Measurements from ENCODE around the gene MITF. TPM values are rescaled to one million over a fixed set of nuclear protein-coding genes. Genes with fewer than 3 reads are reported as not detected.
A peak's percentile ranks its signal among the peaks of the same experiment; 100 is the strongest.
"Not testable (repeated sequence)": the region's sequence is repeated elsewhere in the genome, so short reads cannot be mapped to it uniquely, and the experiment has no call there.

Gene MITF
- total and polyA plus RNA-seq, 3 donors from 2014 or later, result 5.5 to 9.0 (median 5.8) TPM

DNA sequence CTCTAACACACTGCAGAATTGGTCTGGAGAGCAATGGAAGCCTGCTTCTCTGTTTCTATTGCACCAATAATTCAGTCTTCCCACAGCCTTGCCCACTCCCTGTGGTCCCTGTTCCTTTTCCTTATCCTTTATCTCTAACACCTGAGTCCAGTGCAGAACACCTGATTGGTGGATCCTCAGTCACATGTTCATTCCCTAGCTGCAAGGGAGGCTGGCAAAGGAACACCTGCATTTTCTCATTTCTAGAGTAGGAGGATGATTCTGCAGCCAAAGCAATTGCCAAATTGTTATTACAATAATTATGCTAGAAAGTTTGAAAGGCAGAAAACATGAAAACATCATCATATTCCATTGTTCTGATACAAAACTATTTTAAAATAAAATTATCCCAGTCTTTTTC is 176.5 kb downstream of the MITF start:
- TF ChIP-seq, protein P1, sequence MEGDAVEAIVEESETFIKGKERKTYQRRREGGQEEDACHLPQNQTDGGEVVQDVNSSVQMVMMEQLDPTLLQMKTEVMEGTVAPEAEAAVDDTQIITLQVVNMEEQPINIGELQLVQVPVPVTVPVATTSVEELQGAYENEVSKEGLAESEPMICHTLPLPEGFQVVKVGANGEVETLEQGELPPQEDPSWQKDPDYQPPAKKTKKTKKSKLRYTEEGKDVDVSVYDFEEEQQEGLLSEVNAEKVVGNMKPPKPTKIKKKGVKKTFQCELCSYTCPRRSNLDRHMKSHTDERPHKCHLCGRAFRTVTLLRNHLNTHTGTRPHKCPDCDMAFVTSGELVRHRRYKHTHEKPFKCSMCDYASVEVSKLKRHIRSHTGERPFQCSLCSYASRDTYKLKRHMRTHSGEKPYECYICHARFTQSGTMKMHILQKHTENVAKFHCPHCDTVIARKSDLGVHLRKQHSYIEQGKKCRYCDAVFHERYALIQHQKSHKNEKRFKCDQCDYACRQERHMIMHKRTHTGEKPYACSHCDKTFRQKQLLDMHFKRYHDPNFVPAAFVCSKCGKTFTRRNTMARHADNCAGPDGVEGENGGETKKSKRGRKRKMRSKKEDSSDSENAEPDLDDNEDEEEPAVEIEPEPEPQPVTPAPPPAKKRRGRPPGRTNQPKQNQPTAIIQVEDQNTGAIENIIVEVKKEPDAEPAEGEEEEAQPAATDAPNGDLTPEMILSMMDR (IDR thresholded peaks at IDR 0.05), result no peak
- no peak for TF ChIP-seq POLR2A (IDR thresholded peaks at IDR 0.05)
- Histone ChIP-seq H3K9me3 (no peaks in the 10 kb centered on the region), H3K4me1 (no peaks in the 10 kb centered on the region), H3K4me3 (no peak overlapping the region), H3K27me3 (no peaks in the 10 kb centered on the region), H3K27ac (no peak overlapping the region), H3K36me3 (ENCODE audit: low read depth, missing control alignments) (no peaks in the 10 kb centered on the region)
- intact Hi-C loops (cut with DNase I; ENCODE audit: low total_unique reads), result no loop called here
- DNase-seq, result no peak

DNA sequence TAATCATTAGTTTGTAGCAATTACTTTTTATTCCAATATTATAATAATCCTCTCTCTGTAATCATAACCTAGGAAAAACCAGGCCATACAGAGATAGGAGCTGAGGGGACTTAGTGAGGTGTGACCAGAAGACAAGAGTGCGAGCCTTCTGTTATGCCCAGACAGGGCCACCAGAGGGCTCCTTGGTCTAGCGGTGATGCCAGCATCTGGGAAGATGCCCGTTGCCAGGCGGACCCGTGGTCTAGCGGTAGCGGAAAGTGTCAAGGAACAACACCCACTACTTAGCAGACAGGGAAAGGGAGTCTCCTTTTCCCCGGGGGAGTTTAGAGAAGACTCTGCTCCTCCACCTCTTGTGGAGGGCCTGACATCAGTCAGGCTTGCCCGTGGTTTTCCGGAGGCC is 180.7 kb downstream of the MITF start:
- DNase-seq; H3K36me3 ChIP-seq (ENCODE audit: low read depth, missing control alignments); H3K27ac ChIP-seq; H3K4me1 ChIP-seq; H3K27me3 ChIP-seq; intact Hi-C loops (cut with DNase I; ENCODE audit: low total_unique reads); H3K4me3 ChIP-seq; H3K9me3 ChIP-seq: not testable (repeated sequence)
- 86% methylated on average over 10 of the region's 10 CpGs for WGBS, 2 donors

DNA sequence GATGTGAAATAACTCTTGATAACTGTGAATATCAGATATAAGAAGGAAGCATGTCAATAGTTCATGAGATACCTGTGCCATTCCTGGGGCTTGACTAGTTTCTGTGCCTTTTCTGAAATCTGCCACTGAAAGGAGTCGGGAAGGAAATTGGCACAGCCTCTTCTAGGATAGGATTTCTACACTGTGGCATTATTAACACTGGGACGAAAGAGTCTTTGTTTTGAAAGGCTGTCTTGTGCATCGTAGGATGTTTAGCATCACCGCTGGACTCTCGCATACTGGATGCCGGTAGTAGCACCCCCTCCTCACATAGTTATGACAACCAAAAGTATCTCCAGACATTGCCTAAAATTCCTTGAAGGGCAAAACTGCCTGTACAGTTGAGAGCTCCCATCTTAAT is 182.4 kb downstream of the MITF start:
- Histone ChIP-seq H3K9me3 (no peaks in the 10 kb centered on the region), H3K27ac (no peak overlapping the region), H3K27me3 (no peaks in the 10 kb centered on the region), H3K36me3 (ENCODE audit: low read depth, missing control alignments) (no peaks in the 10 kb centered on the region), H3K4me1 (no peaks in the 10 kb centered on the region), H3K4me3 (no peak overlapping the region)
- DNase-seq, result no peak
- 94 to 95% methylated on average over 6 of the region's 6 CpGs for WGBS, 2 donors
- intact Hi-C loops (cut with DNase I; ENCODE audit: low total_unique reads), result no loop called here
- no peak for TF ChIP-seq POLR2A (IDR thresholded peaks at IDR 0.05)
- TF ChIP-seq, protein P1 (IDR thresholded peaks at IDR 0.05), result no peak

DNA sequence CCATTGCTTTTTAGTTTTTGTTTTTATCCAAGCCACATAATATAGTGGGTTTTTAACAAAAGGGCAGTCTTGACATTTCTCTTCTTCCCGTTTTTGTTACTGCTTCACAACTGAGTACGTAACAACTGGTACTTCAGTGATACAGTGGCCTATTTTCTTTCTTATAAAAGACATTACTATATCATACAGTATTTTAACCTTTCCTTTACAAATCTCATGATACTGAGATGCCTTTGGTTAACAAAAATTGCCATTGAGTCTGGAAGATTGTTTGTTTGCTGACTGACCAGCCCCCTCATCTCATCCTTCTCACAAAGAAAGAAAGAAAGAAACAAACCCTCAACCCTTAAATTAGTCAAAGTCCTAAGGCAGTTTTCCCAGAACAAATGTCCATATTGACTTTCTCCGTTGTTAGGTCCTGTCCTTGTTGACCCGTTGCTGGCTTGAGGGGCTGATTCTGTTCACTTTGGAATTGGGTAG is 183.3 kb downstream of the MITF start:
- no peak for DNase-seq
- no peaks in the 10 kb centered on the region for H3K9me3 ChIP-seq
- H3K36me3 ChIP-seq (ENCODE audit: low read depth, missing control alignments), result no peaks in the 10 kb centered on the region
- no peaks in the 10 kb centered on the region for H3K4me1 ChIP-seq
- 90 to 93% methylated on average over 4 of the region's 4 CpGs for WGBS, 2 donors
- TF ChIP-seq, protein P1 (IDR thresholded peaks at IDR 0.05), result no peak
- TF ChIP-seq POLR2A (IDR thresholded peaks at IDR 0.05), result no peak
- intact Hi-C loops (cut with DNase I; ENCODE audit: low total_unique reads), result no loop called here
- H3K4me3 ChIP-seq, result no peak overlapping the region
- no peaks in the 10 kb centered on the region for H3K27me3 ChIP-seq
- H3K27ac ChIP-seq, result no peak overlapping the region

DNA sequence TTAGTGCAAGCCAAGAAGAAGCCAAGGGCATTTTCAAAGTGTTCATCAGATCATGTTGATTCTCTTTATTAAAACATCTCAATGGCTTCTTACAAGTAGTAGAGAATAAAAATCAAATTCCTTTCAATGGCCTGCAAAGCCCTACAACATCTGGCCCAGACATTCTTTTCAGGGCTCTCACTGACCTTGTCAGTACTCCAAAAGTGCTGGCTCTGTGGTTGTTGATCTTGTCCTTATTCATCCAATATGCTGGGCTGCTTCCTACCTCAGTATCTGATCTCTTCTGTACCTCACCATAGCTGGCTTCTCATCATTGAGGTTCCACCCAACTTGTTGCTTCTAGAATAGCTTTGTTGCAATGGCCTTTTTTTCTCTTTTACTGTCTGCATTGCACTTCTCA is 186.2 kb downstream of the MITF start:
- intact Hi-C loops (cut with DNase I; ENCODE audit: low total_unique reads), result no loop called here
- Histone ChIP-seq H3K9me3 (no peaks in the 10 kb centered on the region), H3K4me1 (no peaks in the 10 kb centered on the region), H3K4me3 (no peak overlapping the region), H3K27me3 (no peaks in the 10 kb centered on the region), H3K36me3 (ENCODE audit: low read depth, missing control alignments) (no peaks in the 10 kb centered on the region), H3K27ac (no peak overlapping the region)
- peak; percentile 16 for DNase-seq
- TF ChIP-seq, protein P1 (IDR thresholded peaks at IDR 0.05), result no peak
- no peak for TF ChIP-seq POLR2A (IDR thresholded peaks at IDR 0.05)
